Vagina (tissue), 2 donors: ENCODE measurements around the gene FGA.

Experiments used
- CTCF ChIP-seq, 3 experiments: fragments of 450-650 bp in 2 of 3; fragments of 200-600 bp in 1 of 3; sonication (generic) in 1 of 3; IDR thresholded peaks; one replicate each; pipeline ENCODE4 v1.5.1; 2017 to 2019; ENCODE audit warnings: antibody characterized with exemption in 3 of 3, mild to moderate bottlenecking in 2 of 3, moderate library complexity in 2 of 3
- POLR2AphosphoS5 ChIP-seq, 2 donors: sonication (generic); formaldehyde crosslinking; IDR thresholded peaks; one replicate each; pipeline ENCODE4 v1.9.0; 2017; ENCODE audit warnings: antibody characterized with exemption in 2 of 2, mild to moderate bottlenecking in 2 of 2, low read depth in 1 of 2; ENCODE audit not compliant: insufficient read depth in 1 of 2

- TF ChIP-seq CTCF (IDR thresholded peaks at IDR 0.05) (no peak), POLR2AphosphoS5 (IDR thresholded peaks at IDR 0.05; ENCODE audit: insufficient read depth in 1 of 2, low read depth in 1 of 2) (no peak)
Observed at GRCh38 chr4:154623436-154623835, 32.9 kb upstream of the FGA start.
